HG03558 (cell line): Measurements from ENCODE around the gene KLHL18.
"Not testable (repeated sequence)": the region's sequence is repeated elsewhere in the genome, so short reads cannot be mapped to it uniquely, and the experiment has no call there.

Experiments used
- ATAC-seq: cut with Tn5 transposase; IDR thresholded peaks from one replicate; pipeline ENCODE4 v1.9.1; 2021; ENCODE audit warnings: moderate number of reproducible peaks; ENCODE audit not compliant: unreplicated experiment; ENCODE audit errors: extremely low read depth

KLHL18 gene

GRCh38 chr3:47270526-47270925 lies 12.2 kb upstream of the KLHL18 start:
- no peak for ATAC-seq

GRCh38 chr3:47273564-47273963 lies 9.2 kb upstream of the KLHL18 start:
- no peak for ATAC-seq

GRCh38 chr3:47274652-47275051 lies 8.1 kb upstream of the KLHL18 start:
- no peak for ATAC-seq

- ATAC-seq = no peak
These were observed 6.2 kb upstream of the KLHL18 start for GRCh38 chr3:47276558-47276957.

- no peak for ATAC-seq
These were observed 2.2 kb upstream of the KLHL18 start for GRCh38 chr3:47280519-47280918.

- no peak for ATAC-seq
These were observed 421 bp downstream of the KLHL18 start for GRCh38 chr3:47283193-47283537.

- no peak for ATAC-seq
These were observed 1.0 kb downstream of the KLHL18 start for GRCh38 chr3:47283591-47284364.

GRCh38 chr3:47288966-47289910 lies 6.5 kb downstream of the KLHL18 start:
- ATAC-seq = no peak

GRCh38 chr3:47291158-47291753 lies 8.5 kb downstream of the KLHL18 start:
- ATAC-seq = no peak

- not testable (repeated sequence) for ATAC-seq
These were observed 9.1 kb downstream of the KLHL18 start for GRCh38 chr3:47291754-47292420.

GRCh38 chr3:47293822-47294221 lies 11.1 kb downstream of the KLHL18 start:
- no peak for ATAC-seq

GRCh38 chr3:47294392-47294791 lies 11.6 kb downstream of the KLHL18 start:
- ATAC-seq = no peak

GRCh38 chr3:47295322-47295721 lies 12.6 kb downstream of the KLHL18 start:
- no peak for ATAC-seq

GRCh38 chr3:47295976-47296375 lies 13.2 kb downstream of the KLHL18 start:
- no peak for ATAC-seq

GRCh38 chr3:47296562-47297302 lies 14.0 kb downstream of the KLHL18 start:
- no peak for ATAC-seq

GRCh38 chr3:47298439-47298838 lies 15.7 kb downstream of the KLHL18 start:
- ATAC-seq = no peak

- ATAC-seq = no peak
These were observed 16.9 kb downstream of the KLHL18 start for GRCh38 chr3:47299381-47300318.

- no peak for ATAC-seq
These were observed 18.7 kb downstream of the KLHL18 start for GRCh38 chr3:47301456-47301855.

GRCh38 chr3:47306022-47306421 lies 23.3 kb downstream of the KLHL18 start:
- ATAC-seq = no peak
